HG03108 (cell line): ENCODE results near the gene SLC34A3.
"Not testable (repeated sequence)": the region's sequence is repeated elsewhere in the genome, so short reads cannot be mapped to it uniquely, and the experiment has no call there.

Source experiments
- ATAC-seq: cut with Tn5 transposase; IDR thresholded peaks from one replicate; pipeline ENCODE4 v1.9.1; 2021; ENCODE audit warnings: moderate library complexity; ENCODE audit not compliant: unreplicated experiment

The SLC34A3 gene

GRCh38 chr9:137255448-137256114, 24.9 kb downstream of the SLC34A3 start:
- ATAC-seq = no peak

GRCh38 chr9:137256362-137256761, 25.7 kb downstream of the SLC34A3 start:
- no peak for ATAC-seq

GRCh38 chr9:137256856-137257255, 26.2 kb downstream of the SLC34A3 start:
- ATAC-seq = no peak

DNA sequence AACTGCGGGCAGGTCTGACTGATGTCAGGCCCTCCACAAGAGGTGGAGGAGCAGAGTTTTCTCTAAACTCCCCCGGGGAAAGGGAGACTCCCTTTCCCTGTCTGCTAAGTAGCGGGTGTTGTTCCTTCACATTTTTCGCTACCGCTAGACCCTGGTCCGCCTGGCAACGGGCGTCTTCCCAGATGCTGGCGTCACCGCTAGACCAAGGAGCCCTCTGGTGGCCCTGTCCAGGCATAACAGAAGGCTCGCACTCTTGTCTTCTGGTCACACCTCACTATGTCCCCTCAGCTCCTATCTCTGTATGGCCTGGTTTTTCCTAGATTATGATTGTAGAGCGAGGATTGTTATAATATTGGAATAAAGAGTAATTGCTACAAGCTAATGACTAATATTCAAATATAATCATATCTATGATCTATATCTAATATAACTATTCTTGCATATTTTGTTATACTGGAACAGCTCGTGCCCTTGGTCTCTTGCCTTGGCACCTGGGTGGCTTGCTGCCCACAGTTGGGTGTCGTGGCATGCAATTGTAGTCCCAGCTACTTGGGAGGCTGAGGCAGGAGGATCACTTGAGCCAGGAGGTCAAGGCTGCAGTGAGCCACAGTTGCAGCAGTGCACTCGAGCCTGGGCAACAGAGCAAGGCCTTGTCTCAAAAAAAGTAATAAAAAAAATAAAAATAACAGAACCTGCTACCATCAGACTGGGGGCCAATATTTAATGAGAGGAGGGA, 31.6 kb downstream of the SLC34A3 start:
- ATAC-seq = not testable (repeated sequence)

- ATAC-seq = no peak
Measured at GRCh38 chr9:137262909-137263285, 32.2 kb downstream of the SLC34A3 start.

DNA sequence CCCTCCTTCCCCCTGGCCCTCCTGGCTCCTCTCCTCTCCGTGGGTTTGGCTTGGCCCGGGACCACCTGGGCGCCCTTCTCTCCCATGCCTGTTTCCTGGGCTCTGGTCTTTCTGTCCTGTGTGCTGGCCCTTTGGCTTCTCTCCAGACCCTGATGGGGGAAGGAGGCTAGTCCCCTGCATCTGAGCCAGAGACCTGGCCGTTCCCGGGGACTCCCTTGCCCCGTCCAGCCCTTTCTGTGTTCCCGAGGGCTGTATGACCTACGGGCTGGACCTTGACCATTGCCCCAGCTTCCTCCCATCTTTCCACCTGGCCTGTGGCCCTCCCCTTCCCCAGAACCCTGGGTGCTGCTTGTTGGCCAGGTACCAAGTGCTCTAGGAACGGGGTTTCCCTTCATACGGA, 32.8 kb downstream of the SLC34A3 start:
- ATAC-seq = no peak

DNA sequence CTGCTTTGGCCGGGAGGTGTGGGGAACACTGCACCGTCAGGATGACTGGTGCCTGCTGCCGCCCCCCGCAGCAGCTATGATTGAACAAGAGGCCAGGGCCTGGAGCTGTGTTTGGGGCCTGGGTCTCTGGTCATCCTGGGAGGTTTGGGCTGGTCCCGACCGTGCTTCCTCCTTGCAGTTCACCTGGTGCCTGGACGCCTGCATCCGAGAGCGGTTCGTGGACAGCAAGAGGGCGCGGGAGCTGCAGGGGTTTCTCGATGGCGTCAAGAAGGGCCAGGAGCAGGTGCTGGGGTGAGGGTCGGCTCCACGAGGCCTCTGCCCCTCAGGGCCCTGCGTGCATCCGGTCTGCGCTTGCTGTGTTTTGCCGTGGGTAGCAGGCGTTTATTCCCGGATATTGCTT, 33.4 kb downstream of the SLC34A3 start:
- ATAC-seq = no peak

DNA sequence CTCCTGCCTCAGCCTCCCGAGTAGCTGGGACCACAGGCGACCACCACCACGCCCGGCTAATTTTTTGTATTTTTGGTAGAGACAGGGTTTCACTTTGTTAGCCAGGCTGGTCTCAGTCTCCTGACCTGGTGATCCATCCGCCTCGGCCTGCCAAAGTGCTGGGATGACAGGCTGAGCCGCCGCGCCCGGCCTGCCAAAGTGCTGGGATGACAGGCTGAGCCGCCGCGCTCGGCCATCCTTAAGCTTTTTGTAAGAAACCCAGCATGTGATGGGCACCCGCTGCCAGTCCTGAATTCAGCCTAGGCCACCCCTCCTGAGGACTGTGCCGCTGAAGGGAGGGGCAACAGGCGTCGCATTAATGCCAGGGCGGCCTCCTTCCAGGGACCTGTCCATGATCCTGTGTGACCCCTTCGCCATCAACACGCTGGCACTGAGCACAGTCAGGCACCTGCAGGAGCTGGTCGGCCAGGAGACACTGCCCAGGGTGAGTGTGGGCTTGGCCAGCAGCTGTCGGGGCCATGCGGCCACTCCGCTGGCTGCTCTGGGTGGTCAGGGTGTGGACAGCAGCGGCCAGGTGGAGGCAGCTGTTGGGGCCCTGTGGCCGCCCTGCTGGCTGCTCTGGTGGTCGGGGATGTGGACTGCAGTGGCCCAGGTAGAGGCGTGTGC, 34.9 kb downstream of the SLC34A3 start:
- no peak for ATAC-seq

- ATAC-seq = no peak
Measured at GRCh38 chr9:137266162-137266527, 35.4 kb downstream of the SLC34A3 start.

DNA sequence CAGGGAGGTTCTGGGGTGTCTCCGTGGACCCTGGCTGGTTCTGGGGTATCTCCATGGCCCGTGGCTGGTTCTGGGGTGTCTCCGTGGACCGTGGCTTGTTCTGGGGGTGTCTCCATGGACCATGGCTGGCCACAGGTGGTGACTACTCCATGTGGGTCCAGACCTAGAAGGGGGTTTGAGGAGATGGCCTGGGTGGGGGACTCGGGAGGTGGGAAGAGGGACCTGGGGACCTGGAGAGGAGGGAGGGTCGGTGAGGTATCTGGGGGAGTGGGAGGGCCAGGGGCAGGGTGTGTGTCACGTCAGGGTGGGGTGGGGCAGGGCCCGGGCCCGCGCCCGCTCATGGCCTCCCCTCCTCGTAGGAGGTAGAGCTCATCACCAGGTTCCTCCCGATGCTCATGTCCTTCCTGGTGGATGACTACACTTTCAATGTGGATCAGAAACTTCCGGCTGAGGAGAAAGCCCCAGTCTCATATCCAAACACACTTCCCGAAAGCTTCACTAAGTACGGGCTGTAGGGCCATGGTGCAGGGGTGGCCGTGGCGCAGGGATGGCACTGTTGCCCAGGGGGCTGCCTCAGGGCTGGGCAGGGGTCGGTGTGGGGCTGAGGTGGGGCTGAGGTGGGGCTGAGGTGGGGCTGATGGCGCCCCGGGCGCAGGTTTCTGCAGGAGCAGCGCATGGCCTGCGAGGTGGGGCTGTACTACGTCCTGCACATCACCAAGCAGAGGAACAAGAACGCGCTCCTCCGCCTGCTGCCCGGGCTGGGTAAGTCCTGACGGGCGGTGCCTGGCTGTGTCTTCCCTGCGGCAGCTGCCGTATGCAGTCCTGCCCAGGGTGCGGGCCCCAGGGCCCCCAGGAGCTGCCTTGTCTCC, 36.1 kb downstream of the SLC34A3 start:
- no peak for ATAC-seq

DNA sequence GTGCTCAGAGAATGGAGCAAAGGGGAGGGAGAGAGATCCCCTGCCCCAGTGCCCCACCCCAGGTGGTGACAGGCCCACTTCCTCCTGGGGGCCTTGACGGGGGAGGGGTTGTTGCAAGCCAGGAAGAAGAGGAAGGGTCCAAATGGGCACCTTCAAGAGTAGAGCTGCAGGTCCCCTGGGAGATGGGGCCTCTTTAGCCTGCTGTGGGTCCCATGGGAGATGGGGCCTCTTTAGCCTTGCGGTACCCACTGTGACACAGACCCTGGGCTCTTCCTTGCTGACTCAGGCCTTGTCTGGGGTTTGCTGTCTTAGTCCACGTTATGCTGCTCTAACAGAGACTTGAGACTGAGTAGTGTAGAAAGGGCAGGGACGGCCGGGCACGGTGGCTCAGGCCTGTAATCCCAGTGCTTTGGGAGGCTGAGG, 37.2 kb downstream of the SLC34A3 start:
- ATAC-seq = no peak

DNA sequence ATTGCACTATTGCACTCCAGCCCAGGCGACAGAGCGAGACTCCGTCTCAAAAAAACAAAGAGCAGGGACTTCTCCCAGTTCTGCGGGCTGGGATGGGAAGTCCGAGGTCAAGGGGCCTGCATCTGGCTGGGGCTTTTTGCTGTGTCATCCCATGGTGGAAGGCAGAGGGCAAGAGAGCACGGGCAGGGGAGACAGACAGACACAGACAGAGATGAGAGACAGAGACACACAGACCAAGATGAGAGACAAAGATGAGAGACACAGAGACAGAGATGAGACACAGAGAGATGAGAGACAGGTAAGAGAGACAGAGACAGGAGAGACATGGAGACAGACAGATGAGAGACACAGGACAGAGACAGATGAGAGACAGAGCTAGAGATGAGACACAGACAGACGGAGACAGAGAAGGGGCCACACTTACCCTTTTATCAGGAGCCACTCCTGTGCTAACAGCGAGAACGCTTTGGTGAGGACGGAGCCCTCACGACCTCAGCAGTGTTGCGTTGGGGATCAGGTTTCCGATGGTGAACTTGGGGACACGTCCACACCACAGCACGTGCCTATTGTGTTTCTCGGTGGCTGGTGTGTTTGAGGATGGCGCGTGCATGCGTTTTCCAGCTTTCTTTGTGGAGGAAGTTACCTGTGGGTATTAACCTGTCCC, 38.0 kb downstream of the SLC34A3 start:
- no peak for ATAC-seq

- ATAC-seq = no peak
Measured at GRCh38 chr9:137269231-137269772, 38.6 kb downstream of the SLC34A3 start.

DNA sequence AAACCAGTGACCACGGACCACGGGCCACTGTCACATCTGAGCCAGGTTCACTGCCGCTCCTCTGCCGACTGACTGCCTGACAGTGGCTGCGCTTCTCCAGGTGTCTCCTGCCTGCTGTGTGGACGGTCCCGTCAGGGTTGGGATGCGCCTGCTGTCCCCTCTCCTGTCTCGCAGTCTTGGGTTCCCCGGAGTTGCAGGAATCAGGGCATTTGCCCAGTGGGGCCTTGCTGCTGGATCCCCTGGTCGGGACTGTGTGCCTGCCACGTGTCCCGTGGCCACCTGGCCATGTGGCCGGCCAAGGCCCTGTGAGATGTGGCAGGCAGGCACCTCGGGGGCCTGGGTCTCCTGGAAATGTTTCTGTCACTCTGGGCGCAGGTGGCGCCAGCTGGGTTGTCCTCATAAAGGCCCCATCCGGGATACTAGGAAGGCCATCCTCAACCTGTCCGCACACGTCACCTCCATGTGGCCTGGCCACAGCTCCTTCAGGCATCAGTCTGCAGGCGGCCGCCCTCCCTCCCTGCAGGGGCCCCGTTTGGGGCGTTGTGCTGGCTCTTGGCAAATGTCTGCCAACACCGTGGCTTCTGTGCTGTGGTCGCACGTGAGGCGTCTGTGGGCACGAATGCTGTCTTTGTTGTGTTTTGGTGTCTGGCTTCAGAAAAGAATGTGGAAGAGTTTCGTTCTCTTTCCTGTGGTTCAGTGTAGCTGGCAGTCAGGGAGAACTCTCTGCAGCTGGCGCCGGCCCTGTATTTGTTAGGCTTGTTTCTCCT, 40.4 kb downstream of the SLC34A3 start:
- ATAC-seq = no peak

- no peak for ATAC-seq
Measured at GRCh38 chr9:137271696-137272076, 41.0 kb downstream of the SLC34A3 start.

DNA sequence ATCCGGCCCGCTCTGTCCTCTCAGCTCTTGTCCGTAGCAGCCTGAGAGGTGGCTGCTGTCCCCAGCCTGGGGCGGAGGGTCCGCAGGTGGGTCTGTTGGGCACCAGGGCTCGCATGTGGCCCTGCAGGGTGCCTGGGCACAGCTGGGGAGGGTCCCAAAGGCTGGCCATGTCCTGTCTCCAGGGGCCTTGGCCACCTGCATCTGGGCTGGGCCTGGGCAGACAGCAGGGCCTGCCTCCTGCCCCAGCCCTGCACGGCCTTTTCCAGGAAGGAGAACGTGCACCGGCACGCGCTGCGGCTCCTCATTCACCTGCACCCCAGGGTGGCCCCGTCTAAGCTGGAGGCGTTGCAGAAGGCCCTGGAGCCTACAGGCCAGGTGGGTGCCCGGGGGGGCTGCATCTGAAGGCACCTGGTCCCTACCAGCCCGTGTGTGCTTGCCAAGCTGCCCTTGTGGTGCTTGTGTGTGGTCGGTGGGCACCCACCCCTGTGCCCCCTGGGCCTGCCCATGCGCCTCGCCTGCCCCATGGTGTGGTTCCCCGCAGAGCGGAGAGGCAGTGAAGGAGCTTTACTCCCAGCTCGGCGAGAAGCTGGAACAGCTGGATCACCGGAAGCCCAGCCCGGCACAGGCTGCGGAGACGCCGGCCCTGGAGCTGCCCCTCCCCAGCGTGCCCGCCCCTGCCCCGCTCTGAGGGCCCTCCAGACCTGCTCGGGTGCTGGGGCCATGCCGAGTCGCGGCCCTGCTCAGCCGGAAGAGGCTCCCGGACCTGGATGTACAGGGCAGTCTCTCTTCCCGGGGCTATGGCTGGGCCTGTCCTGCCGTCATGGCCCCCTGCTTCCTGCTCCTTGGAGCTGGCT, 41.8 kb downstream of the SLC34A3 start:
- ATAC-seq = no peak

DNA sequence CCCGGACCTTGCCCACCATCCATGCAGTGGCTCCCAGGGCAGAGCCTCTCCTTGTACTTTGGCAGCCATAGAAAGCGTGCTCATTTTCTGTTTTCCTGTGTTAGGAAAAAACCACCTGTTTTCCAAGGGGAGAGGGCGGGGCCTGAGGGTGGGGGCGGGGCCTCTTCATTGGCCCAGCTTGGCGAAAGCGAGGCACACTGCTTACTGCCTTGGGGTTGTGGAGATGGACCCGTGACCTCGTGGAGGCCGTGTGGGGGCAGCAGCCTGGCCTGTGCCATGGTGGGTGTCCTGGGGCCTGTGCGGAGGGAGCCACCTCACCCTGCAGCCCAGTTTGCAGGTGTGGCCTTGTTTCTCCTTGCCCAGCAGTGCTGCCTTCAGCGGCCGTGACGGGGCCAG, 42.4 kb downstream of the SLC34A3 start:
- ATAC-seq = no peak

DNA sequence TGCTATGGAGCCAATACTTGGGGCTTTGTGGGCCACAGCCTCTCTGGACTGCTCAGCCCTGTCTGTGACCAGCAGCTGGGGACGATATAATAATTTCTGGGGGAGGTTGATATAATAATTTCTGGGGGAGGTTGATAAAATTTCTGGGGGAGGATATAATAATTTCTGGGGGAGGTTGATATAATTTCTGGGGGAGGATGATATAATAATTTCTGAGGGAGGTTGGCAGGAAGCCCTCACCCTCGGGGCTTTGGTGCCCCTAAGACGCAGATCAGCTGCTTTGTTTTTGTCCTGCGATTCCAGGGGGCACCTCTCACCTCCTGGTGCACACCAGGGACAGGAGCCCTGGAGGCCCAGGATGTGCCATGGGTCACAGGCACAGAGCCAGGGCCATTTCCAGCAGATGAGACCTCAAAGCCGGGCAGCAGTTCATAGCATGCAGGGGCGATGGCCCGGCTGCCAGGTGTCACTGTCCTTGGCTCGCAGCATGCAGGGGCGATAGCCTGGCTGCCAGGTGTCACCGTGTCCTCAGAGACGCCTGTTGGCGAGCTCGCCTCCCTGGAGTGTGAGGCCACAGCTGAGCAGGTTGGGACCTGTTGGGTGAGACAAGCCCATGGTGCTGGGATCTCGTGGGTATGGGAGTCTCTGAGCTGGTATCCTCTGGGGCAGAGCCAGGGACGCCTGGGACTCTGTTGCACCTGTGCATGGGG, 43.1 kb downstream of the SLC34A3 start:
- ATAC-seq = no peak
